HepG2 (cell line): ENCODE results near the gene APBA3.

Experiments
- CTCF ChIP-seq: sonication (generic); formaldehyde crosslinking; IDR thresholded peaks from 2 replicates; pipeline ENCODE4 v1.5.0; 2020; ENCODE audit warnings: mild to moderate bottlenecking, missing genetic modification reagents, moderate library complexity
- ZNF253 ChIP-seq: sonication (generic); formaldehyde crosslinking; IDR thresholded peaks from 2 replicates; pipeline ENCODE4 v1.8.0; 2022; ENCODE audit warnings: mild to moderate bottlenecking, missing genetic modification reagents, borderline replicate concordance
- TF ChIP-seq, protein P1 (sequence below), 2 experiments: fragments of 450-650 bp in 1 of 2; sonication (generic) in 1 of 2; formaldehyde crosslinking in 1 of 2; IDR thresholded peaks; 2 replicates each; pipeline versions ENCODE4 v1.6.1 to v1.8.0; 2016 to 2022; ENCODE audit warnings: antibody characterized with exemption in 1 of 2, mild to moderate bottlenecking in 1 of 2, missing genetic modification reagents in 1 of 2
- TF ChIP-seq, protein P2 (sequence below): sonication (generic); formaldehyde crosslinking; IDR thresholded peaks from 2 replicates; pipeline ENCODE4 v1.5.1; 2020; ENCODE audit warnings: missing genetic modification reagents, mild to moderate bottlenecking, borderline replicate concordance

DNA sequence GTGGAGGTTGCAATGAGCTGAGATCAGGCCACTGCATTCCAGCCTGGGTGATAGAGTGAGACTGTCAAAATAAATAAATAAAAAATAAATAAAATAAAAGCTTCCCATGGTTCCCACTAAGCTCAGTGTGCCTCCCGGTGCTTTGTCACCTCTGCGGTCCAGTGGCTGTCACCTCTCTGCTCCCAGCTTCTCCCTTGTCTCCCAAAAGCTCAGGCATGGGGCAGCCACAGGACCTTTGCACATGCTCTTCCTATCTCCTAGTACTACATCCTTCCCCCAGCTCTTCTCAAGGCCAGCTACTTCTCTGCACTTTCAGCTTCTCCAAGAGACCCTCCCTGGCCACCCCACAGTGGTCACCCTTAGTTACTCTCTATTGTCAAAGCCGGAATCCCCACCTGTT is 32.3 kb upstream of the APBA3 start:
- TF ChIP-seq, protein P1, sequence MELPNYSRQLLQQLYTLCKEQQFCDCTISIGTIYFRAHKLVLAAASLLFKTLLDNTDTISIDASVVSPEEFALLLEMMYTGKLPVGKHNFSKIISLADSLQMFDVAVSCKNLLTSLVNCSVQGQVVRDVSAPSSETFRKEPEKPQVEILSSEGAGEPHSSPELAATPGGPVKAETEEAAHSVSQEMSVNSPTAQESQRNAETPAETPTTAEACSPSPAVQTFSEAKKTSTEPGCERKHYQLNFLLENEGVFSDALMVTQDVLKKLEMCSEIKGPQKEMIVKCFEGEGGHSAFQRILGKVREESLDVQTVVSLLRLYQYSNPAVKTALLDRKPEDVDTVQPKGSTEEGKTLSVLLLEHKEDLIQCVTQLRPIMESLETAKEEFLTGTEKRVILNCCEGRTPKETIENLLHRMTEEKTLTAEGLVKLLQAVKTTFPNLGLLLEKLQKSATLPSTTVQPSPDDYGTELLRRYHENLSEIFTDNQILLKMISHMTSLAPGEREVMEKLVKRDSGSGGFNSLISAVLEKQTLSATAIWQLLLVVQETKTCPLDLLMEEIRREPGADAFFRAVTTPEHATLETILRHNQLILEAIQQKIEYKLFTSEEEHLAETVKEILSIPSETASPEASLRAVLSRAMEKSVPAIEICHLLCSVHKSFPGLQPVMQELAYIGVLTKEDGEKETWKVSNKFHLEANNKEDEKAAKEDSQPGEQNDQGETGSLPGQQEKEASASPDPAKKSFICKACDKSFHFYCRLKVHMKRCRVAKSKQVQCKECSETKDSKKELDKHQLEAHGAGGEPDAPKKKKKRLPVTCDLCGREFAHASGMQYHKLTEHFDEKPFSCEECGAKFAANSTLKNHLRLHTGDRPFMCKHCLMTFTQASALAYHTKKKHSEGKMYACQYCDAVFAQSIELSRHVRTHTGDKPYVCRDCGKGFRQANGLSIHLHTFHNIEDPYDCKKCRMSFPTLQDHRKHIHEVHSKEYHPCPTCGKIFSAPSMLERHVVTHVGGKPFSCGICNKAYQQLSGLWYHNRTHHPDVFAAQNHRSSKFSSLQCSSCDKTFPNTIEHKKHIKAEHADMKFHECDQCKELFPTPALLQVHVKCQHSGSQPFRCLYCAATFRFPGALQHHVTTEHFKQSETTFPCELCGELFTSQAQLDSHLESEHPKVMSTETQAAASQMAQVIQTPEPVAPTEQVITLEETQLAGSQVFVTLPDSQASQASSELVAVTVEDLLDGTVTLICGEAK (IDR thresholded peaks at IDR 0.05), result no peak
- TF ChIP-seq, protein P1 (CRISPR knock-in tag; IDR thresholded peaks at IDR 0.05), result no peak
- TF ChIP-seq CTCF (CRISPR knock-in tag) (no peak), ZNF253 (CRISPR knock-in tag) (no peak)
- TF ChIP-seq, protein P2, sequence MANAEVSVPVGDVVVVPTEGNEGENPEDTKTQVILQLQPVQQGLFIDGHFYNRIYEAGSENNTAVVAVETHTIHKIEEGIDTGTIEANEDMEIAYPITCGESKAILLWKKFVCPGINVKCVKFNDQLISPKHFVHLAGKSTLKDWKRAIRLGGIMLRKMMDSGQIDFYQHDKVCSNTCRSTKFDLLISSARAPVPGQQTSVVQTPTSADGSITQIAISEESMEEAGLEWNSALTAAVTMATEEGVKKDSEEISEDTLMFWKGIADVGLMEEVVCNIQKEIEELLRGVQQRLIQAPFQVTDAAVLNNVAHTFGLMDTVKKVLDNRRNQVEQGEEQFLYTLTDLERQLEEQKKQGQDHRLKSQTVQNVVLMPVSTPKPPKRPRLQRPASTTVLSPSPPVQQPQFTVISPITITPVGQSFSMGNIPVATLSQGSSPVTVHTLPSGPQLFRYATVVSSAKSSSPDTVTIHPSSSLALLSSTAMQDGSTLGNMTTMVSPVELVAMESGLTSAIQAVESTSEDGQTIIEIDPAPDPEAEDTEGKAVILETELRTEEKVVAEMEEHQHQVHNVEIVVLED, result no peak
